ENCODE data around the gene GAL. TPM values are rescaled to one million over a fixed set of nuclear protein-coding genes. Genes with fewer than 3 reads are reported as not detected.

Gene GAL
- total RNA-seq, 1 experiment from 2014 or later = 4.4 TPM

DNA sequence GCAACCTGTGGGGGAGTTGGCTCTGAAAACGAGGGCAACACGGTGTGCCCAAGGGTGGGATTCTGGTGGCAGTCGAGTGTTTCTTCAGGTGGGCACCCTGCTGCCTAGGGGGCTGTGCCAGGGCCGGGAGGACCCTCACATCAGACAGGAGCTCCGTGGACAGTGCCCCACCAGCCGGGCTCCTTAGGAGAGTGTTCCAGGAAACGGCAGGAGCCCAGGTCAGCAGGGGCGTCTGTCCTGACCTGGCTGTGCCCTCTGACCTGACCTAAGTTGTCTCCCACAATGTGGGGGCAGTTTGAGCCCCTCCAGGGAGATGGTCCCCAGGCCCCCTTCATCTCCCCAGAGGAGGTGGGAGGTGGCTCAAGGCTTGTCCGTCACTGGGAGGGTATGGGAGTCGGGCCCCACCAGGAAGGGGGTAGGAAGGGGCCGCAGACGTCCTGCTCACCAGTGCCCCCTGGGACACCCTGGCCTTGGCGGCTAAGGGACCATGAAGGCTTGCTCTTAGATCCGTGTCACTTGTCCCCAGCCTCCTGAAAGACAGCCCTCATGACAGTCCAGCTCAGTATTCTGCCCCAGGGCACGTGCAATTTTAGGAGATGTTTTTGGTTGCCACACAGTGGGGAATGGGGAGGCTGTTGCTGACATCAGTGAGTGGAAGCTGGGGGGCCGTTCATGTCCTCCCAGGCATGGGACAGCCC lies 32.2 kb upstream of the GAL start:
- H3K27me3 ChIP-seq (replicated peaks; ENCODE audit: insufficient read depth, low read depth, low read length, poor library complexity) = peaks cover 18% of the 10 kb centered on the region
- intact Hi-C loops (cut with micrococcal nuclease; ENCODE audit: unreplicated experiment) = no loop called here
- H3K4me1 ChIP-seq (ENCODE audit: insufficient read depth, low read length, poor library complexity, severe bottlenecking) = no peaks in the 10 kb centered on the region
- TF ChIP-seq, protein P1, sequence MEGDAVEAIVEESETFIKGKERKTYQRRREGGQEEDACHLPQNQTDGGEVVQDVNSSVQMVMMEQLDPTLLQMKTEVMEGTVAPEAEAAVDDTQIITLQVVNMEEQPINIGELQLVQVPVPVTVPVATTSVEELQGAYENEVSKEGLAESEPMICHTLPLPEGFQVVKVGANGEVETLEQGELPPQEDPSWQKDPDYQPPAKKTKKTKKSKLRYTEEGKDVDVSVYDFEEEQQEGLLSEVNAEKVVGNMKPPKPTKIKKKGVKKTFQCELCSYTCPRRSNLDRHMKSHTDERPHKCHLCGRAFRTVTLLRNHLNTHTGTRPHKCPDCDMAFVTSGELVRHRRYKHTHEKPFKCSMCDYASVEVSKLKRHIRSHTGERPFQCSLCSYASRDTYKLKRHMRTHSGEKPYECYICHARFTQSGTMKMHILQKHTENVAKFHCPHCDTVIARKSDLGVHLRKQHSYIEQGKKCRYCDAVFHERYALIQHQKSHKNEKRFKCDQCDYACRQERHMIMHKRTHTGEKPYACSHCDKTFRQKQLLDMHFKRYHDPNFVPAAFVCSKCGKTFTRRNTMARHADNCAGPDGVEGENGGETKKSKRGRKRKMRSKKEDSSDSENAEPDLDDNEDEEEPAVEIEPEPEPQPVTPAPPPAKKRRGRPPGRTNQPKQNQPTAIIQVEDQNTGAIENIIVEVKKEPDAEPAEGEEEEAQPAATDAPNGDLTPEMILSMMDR (conservative IDR thresholded peaks at IDR 0.05; ENCODE audit: low read depth, low read length) = no peak
- TF ChIP-seq EZH2 (IDR thresholded peaks at IDR 0.05; ENCODE audit: borderline replicate concordance, low read depth, low read length, poor library complexity, severe bottlenecking) = no peak
- no peak overlapping the region for H3K27ac ChIP-seq (ENCODE audit: low read depth, low read length, poor library complexity, severe bottlenecking)
- ChIA-PET POLR2A (ENCODE audit: low non-redundant PET) (no interaction called here), CTCF (no interaction called here)
- no peak for DNase-seq (ENCODE audit: low spot score)
- no TSS peak for BruUV-seq (replicated peaks)
- H3K9me3 ChIP-seq (ENCODE audit: low read depth, low read length, poor library complexity, severe bottlenecking) = no peaks in the 10 kb centered on the region
- H3K36me3 ChIP-seq (ENCODE audit: insufficient read depth, low read length, poor library complexity, severe bottlenecking) = no peaks in the 10 kb centered on the region
- no peak overlapping the region for H3K4me3 ChIP-seq (ENCODE audit: low read depth, low read length, poor library complexity, severe bottlenecking)

DNA sequence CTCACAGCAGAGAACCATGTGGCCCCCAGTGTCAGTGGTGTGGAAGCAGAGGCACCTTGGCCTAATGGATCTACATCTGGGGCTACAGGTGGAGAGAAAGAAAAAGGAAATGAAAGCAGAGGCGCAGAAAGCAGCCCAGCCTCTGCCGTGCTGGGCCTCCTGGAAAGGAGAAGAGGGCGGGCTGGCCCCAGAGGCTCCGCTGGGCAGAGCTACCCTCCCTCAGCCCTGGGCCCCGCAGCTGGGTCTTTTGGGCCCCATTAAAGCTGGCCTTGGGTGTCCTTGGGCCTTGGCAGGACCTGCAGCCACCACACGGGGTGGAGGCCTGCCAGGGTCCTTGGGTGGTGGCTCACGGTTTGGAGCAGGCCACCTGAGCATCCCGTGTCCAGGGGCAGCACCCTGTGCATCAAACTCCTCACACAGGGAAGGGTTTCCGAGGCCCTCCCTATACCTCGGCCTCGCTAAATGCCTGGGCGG lies 31.6 kb upstream of the GAL start:
- DNase-seq (ENCODE audit: low spot score) = no peak
- no peaks in the 10 kb centered on the region for H3K4me1 ChIP-seq (ENCODE audit: insufficient read depth, low read length, poor library complexity, severe bottlenecking)
- no peaks in the 10 kb centered on the region for H3K36me3 ChIP-seq (ENCODE audit: insufficient read depth, low read length, poor library complexity, severe bottlenecking)
- no peaks in the 10 kb centered on the region for H3K9me3 ChIP-seq (ENCODE audit: low read depth, low read length, poor library complexity, severe bottlenecking)
- H3K27me3 ChIP-seq (replicated peaks; ENCODE audit: insufficient read depth, low read depth, low read length, poor library complexity) = peaks cover 14% of the 10 kb centered on the region
- BruUV-seq (replicated peaks) = no TSS peak
- CTCF ChIA-PET = no interaction called here
- no peak for TF ChIP-seq EZH2 (IDR thresholded peaks at IDR 0.05; ENCODE audit: borderline replicate concordance, low read depth, low read length, poor library complexity, severe bottlenecking)
- TF ChIP-seq, protein P1 (conservative IDR thresholded peaks at IDR 0.05; ENCODE audit: low read depth, low read length) = no peak
- H3K27ac ChIP-seq (ENCODE audit: low read depth, low read length, poor library complexity, severe bottlenecking) = no peak overlapping the region
- POLR2A ChIA-PET (ENCODE audit: low non-redundant PET) = no interaction called here
- intact Hi-C loops (cut with micrococcal nuclease; ENCODE audit: unreplicated experiment) = no loop called here
- no peak overlapping the region for H3K4me3 ChIP-seq (ENCODE audit: low read depth, low read length, poor library complexity, severe bottlenecking)

DNA sequence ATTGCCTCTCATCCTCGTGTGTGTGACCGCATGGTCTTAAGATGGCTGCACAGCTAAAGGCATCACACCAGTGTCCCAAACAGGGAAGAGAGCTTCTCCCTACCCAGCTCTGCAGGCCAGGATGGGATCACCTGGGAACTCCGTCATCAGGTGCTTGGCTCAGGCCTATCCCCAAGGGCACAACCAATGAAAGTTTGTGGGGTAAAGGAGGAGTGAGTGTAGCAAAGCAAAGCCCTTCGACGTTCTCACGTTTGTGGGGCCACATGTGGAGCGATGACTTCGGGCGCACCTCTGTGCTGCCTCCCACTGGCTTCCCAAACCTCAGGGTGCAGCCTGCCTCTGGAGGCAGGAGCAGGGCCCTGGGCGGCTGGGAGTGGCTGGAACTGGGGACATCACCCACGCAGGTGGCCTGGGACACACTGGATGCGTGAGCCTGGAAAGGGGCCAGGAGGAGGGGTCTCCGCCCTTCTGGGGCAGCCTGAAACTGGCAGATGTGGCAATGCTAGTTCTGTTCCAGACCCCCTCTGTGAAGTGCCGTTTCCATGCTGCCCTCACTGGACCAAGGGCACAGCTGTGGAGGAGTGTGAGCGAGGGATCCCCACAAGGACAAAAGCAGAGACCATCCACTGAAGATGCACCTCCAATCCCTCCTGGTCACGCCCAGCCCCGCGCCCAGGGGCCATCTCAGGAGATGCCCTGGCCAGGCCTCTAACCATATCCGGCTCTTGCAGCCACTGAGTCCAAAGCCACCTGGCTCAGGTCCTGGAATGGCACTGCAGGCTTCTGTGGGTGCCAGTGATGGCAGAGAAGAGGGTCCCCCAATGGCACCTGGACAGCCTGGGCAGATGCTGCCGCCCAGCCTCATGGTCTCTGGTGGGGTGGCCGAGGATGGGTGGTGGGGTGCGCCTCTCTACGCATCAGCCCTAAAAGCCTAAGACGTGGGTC lies 30.6 kb upstream of the GAL start:
- intact Hi-C loops (cut with micrococcal nuclease; ENCODE audit: unreplicated experiment) = no loop called here
- Histone ChIP-seq H3K36me3 (ENCODE audit: insufficient read depth, low read length, poor library complexity, severe bottlenecking) (no peaks in the 10 kb centered on the region), H3K9me3 (ENCODE audit: low read depth, low read length, poor library complexity, severe bottlenecking) (no peaks in the 10 kb centered on the region), H3K4me1 (ENCODE audit: insufficient read depth, low read length, poor library complexity, severe bottlenecking) (peaks cover 1% of the 10 kb centered on the region), H3K4me3 (ENCODE audit: low read depth, low read length, poor library complexity, severe bottlenecking) (no peak overlapping the region), H3K27ac (ENCODE audit: low read depth, low read length, poor library complexity, severe bottlenecking) (no peak overlapping the region), H3K27me3 (replicated peaks; ENCODE audit: insufficient read depth, low read depth, low read length, poor library complexity) (peaks cover 14% of the 10 kb centered on the region)
- no peak for DNase-seq (ENCODE audit: low spot score)
- no TSS peak for BruUV-seq (replicated peaks)
- POLR2A ChIA-PET (ENCODE audit: low non-redundant PET) = no interaction called here
- CTCF ChIA-PET = no interaction called here
- TF ChIP-seq, protein P1 (conservative IDR thresholded peaks at IDR 0.05; ENCODE audit: low read depth, low read length) = no peak
- no peak for TF ChIP-seq EZH2 (IDR thresholded peaks at IDR 0.05; ENCODE audit: borderline replicate concordance, low read depth, low read length, poor library complexity, severe bottlenecking)

All from A673 (cell line).